Smooth muscle cell of the brain vasculature (primary cell): ENCODE results near the gene C9orf43.

Experiments used
- DNase-seq: peaks from one replicate; pipeline ENCODE4 v3.0.0-alpha.2; 2012; ENCODE audit warnings: low read depth, low spot score

Gene C9orf43

GRCh38 chr9:113465599-113466140 is 55.1 kb downstream of the C9orf43 start:
- DNase-seq: no peak

- DNase-seq: no peak
These were observed 56.6 kb downstream of the C9orf43 start for GRCh38 chr9:113467183-113467582.

DNA sequence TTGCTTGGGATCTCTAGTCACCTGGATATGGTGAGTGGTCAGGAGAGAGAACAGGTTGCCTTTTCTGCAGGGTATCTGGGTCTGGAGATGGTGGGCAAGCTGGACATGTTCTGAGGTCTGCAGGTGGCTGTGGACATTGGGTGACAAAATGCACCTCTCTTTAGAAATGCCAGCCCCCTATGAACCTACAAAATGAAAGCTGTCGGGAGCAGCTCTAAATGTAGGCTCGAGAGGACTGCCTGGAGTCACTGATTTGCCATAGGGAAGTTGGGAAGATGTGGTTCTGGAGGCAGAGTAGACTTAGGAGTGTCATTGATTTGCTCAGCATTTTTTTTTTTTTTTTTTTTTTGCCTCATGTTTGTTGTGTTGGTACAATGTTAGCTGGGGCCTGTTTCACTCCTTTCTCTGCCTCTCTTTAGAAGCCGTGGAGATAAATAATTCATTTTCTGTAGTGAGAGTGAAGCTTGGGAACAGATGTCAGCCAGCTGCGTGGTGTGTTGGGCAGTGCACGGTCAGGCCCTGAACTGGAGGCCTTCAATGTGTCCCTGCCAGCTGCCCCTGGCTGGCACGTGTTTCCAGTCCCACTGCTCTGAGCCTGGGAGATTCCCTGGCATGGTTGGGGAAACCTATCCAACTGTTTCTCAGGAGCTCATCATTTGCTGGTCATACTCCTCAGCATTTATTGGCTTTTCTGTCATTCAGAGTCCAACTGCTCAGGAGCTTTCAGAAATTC is 58.3 kb downstream of the C9orf43 start:
- no peak for DNase-seq

DNA sequence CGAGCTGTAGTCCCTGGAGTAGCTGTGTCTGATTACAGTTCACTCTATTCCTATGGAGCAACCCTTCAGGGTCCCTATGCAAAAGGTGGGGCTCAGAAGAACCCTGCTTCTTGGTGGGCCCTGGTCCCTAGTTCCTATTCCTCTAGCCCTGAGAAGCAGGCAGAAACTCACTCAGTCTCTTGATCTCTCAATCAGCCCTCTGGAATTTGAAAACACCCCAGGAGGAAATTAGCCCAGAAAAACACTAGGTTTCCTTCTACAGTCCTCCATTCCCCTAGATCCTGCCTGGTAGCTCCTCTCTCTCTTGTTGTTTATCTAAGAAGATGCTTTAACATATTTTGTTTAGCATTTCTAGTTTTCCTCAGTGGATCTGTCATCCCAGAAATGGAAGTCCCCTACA is 60.6 kb downstream of the C9orf43 start:
- DNase-seq: no peak

- no peak for DNase-seq
These were observed 61.0 kb downstream of the C9orf43 start for GRCh38 chr9:113471566-113471965.

GRCh38 chr9:113472199-113472598 is 61.7 kb downstream of the C9orf43 start:
- DNase-seq: no peak

GRCh38 chr9:113474360-113475028 is 63.9 kb downstream of the C9orf43 start:
- DNase-seq: no peak

DNA sequence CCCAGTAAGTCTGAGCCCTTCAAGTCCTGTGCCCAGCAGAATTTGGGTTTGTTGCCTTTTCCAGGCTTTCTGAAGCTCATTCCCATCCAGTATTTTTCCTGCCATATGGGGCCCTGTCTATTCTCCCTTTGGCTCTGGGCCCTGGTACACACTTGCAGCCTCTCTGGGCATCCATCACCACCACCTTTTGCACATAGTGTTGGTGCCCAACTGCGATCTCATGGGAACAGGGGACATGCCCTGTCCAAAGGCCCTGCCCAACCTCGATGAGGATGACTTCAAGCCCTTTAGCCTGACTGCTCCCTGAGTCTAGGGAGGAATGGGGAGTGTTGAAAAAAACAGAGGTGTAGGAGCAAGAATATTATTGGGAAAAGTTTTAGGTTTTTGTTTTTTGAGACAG is 64.5 kb downstream of the C9orf43 start:
- no peak for DNase-seq

- DNase-seq: no peak
These were observed 65.4 kb downstream of the C9orf43 start for GRCh38 chr9:113475992-113476391.

GRCh38 chr9:113476511-113476916 is 66.0 kb downstream of the C9orf43 start:
- DNase-seq: no peak

GRCh38 chr9:113477058-113477457 is 66.5 kb downstream of the C9orf43 start:
- no peak for DNase-seq

DNA sequence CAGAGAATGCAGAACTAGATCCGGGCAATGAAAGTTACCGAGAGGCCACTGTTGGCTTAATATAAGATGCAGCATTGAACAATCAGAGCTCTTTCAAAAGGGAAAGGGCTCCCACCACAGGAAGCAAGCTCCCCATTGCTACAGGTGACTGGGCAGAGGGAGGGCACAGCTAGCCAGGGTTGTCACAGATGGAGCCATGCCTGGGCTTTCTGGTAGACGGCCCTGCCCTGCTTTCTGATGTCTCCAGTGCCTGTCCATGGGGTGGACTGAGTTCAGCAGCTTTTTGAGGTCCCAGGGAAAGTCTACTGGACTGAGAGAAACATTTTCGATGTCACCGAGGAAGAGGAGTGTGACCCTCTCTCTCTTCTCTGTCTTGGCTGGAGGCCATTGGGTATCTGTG is 67.1 kb downstream of the C9orf43 start:
- no peak for DNase-seq

GRCh38 chr9:113479174-113479621 is 68.7 kb downstream of the C9orf43 start:
- no peak for DNase-seq
